Small intestine (tissue), 7 donors: ENCODE data around the gene MTHFD1L. TPM values are rescaled to one million over a fixed set of nuclear protein-coding genes. Genes with fewer than 3 reads are reported as not detected.
A peak's percentile ranks its signal among the peaks of the same experiment; 100 is the strongest.

Experiments
- DNase-seq, 2 donors: peaks; one replicate each; pipeline versions ENCODE4 v3.0.0 to v3.0.0-alpha.2; 2013
- FAIRE-seq: peaks from 2 replicates; lab custom pipeline; 2012; peaks lifted over from hg19 to GRCh38; lab: Jason Lieb, UNC
- H3K27ac ChIP-seq, 3 donors: one replicate each; pipeline ENCODE4 v1.5.1; 2013; ENCODE audit warnings: low read length in 2 of 3, mild to moderate bottlenecking in 2 of 3, control low read depth in 1 of 3, inconsistent platforms in 1 of 3, low read depth in 1 of 3, moderate library complexity in 1 of 3
- H3K27me3 ChIP-seq, 3 donors: one replicate each; pipeline ENCODE4 v1.6.1; 2013; ENCODE audit warnings: low read length in 3 of 3, inconsistent platforms in 1 of 3; ENCODE audit not compliant: control insufficient read depth in 3 of 3, insufficient read depth in 3 of 3
- H3K36me3 ChIP-seq, 3 donors: one replicate each; pipeline ENCODE4 v1.6.1; 2013; ENCODE audit warnings: low read length in 3 of 3, inconsistent platforms in 1 of 3, low read depth in 1 of 3, mild to moderate bottlenecking in 1 of 3, moderate library complexity in 1 of 3; ENCODE audit not compliant: control insufficient read depth in 3 of 3, insufficient read depth in 2 of 3
- H3K4me1 ChIP-seq, 3 donors: one replicate each; pipeline ENCODE4 v1.6.1; 2013; ENCODE audit warnings: low read length in 2 of 3, inconsistent platforms in 1 of 3, low read depth in 1 of 3, mild to moderate bottlenecking in 1 of 3, moderate library complexity in 1 of 3; ENCODE audit not compliant: control insufficient read depth in 3 of 3, insufficient read depth in 2 of 3
- H3K4me3 ChIP-seq, 3 donors: one replicate each; pipeline ENCODE4 v1.5.1; 2013; ENCODE audit warnings: low read length in 3 of 3, control low read depth in 1 of 3, inconsistent platforms in 1 of 3, low read depth in 1 of 3, mild to moderate bottlenecking in 1 of 3, moderate library complexity in 1 of 3
- H3K9me3 ChIP-seq, 2 donors: one replicate each; pipeline ENCODE4 v1.6.1; 2013; ENCODE audit warnings: low read depth in 1 of 2, low read length in 1 of 2; ENCODE audit not compliant: control insufficient read depth in 2 of 2, insufficient read depth in 1 of 2
- WGBS, 3 donors: extraction: QIAGEN DNeasy Blood & Tissue Kit; methylation state at CpG; one replicate each; pipeline ENCODE4 v1.1.7; 2013; 5-methylcytosine and 5-hydroxymethylcytosine counted together
- polyA plus RNA-seq, 4 donors: library from polyadenylated mRNA; stranded (reverse) in 3 of 4; unstranded in 1 of 4; fragments of 200-250 nt in 3 of 4; fragments of 120-200 nt in 1 of 4; gene quantifications; one replicate each; pipeline versions ENCODE4 v1.2.1 to v1.2.3, GENCODE V29; 2013
- donor health status: healthy with polysubstance abuse.
- donor health status: control.
- donor health status: control.
- donor health status: Bipolar disorder and iron deficiency.
- donor health status: healthy.

Gene MTHFD1L
- polyA plus RNA-seq, 4 donors = 0.89 to 14.2 (median 4.7) TPM

DNA sequence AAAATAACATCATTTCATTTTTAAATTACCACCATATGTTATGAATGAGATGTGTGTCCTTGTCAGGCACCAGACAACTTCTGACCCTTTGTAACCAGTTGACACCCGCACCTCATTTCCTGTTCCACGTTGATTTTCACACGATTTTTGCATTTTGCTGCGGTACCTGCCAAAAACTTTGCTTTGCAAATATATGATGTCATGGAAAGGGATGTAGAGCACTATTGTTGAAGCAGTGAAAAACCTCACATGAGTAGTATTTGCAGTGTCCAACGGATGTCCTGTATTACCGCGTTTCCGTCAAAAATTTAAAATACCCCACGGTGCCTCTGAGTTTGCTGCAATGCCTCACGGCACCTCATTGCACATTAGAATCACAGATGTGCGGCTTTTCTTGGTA, 115.6 kb downstream of the MTHFD1L start:
- Histone ChIP-seq H3K4me1 (no peaks in the 10 kb centered on the region), H3K9me3 (no peaks in the 10 kb centered on the region), H3K36me3 (peaks cover 0 to 3% (median 0%) of the 10 kb centered on the region in 3 donors), H3K27ac (no peak overlapping the region), H3K4me3 (no peak overlapping the region), H3K27me3 (no peaks in the 10 kb centered on the region)
- WGBS, 3 donors = 74 to 86% (median 78%) methylated on average over 11 of the region's 11 CpGs
- no peak for FAIRE-seq
- DNase-seq = no peak

DNA sequence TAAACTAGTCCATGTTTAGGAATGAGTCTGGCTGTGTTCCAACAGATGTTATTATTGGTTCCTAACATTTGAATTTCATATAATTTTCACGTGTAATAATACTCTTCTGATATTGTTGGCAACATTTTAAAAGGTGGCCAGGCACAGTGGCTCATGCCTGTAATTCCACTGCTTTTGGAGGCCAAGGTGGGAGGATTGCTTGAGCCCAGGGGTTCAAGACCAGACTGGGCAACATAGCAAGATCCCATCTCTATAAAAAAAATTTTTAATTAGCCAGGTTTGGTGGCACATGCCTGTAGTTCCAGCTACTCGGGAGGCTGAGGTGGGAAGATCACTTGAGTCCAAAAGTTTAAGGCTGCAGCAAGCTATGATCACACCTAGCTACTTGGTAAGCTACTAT, 116.2 kb downstream of the MTHFD1L start:
- Histone ChIP-seq H3K9me3 (no peaks in the 10 kb centered on the region), H3K4me3 (no peak overlapping the region), H3K36me3 (peaks cover 0 to 3% (median 0%) of the 10 kb centered on the region in 3 donors), H3K27ac (no peak overlapping the region), H3K4me1 (no peaks in the 10 kb centered on the region), H3K27me3 (no peaks in the 10 kb centered on the region)
- DNase-seq (no peak), FAIRE-seq (no peak)
- WGBS, 3 donors = 85 to 91% (median 88%) methylated on average over 2 of the region's 2 CpGs

DNA sequence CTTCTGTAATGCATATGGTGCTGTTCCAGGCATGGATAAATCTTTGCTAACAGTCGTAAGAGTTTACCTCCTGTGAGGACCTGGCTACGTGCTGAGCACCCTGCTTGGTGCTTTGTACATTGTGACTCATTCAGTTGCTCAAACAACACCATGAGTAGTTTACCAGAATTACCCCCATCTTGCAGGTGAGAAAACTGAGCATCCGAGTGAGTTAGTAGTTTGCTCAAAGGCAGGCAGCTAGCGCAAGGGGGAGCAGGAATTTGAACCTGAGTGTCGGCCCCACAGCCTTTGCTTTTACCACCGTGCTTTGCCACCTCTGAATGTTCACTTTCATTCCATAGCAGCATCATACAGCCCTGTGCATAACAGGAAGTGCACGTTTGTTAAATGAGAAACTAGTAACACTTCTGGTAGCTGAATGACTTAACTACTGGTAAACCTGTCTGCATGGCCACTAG, 121.9 kb downstream of the MTHFD1L start:
- no peaks in the 10 kb centered on the region for H3K27me3 ChIP-seq
- peak overlapping the region in 1 of 3 donors; percentile 28 for H3K27ac ChIP-seq
- H3K9me3 ChIP-seq = no peaks in the 10 kb centered on the region
- 68 to 83% (median 74%) methylated on average over 7 of the region's 7 CpGs for WGBS, 3 donors
- peaks cover 0 to 3% (median 0%) of the 10 kb centered on the region in 3 donors for H3K36me3 ChIP-seq
- H3K4me3 ChIP-seq = no peak overlapping the region
- no peak for FAIRE-seq
- no peaks in the 10 kb centered on the region for H3K4me1 ChIP-seq
- no peak for DNase-seq

DNA sequence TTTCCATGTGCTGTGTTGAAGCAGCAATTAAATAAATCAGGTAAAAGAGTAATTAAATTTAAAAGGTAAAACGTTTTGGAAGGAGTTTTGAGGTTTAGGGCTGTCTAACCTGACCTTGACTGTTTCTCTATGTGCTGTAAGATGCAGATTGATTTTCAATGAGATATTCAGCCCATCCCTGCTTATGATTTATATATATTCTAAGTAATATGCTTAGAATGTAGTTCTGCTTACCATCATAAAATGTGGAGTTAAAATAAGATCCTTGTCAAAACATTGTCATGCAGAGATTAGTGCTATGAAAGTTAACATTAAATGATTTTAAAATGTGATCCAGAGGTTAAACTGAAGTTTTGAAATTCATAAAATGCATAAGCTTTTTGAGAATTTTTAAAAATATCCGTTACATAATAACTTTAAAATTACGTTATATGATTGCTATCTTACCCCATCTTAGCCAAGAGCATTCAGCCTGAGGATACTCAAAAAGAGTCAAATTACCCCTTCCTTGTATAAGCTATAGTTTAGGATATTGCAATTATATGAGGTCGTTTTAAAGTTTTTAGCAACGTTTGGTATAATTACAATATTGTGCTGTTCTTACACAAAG, 122.5 kb downstream of the MTHFD1L start:
- FAIRE-seq (no peak), DNase-seq (no peak)
- H3K36me3 ChIP-seq = peaks cover 0 to 3% (median 0%) of the 10 kb centered on the region in 3 donors

DNA sequence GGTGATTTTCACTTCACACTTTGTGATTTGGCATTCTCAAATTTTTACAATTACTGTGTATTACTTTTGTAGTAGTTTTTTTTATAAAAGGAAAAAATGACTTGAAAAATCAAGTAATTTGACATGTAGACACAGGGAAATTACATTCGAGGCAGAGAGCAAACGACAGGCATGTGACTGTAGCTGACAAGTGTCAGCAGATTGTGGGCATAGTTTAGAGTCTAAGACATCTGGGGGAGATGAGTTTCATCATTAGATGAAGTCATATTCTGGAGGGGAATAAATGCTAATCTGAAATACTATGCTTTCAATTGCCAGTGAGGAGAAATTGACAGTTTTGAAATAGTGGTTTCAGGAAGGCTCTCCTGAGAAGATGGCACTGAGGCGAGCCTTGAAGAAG, 126.0 kb downstream of the MTHFD1L start:
- no peak for FAIRE-seq
- WGBS, 3 donors = 56 to 70% (median 57%) methylated on average over 3 of the region's 3 CpGs
- Histone ChIP-seq H3K27ac (no peak overlapping the region), H3K27me3 (no peaks in the 10 kb centered on the region), H3K4me3 (no peak overlapping the region), H3K36me3 (no peaks in the 10 kb centered on the region), H3K4me1 (no peaks in the 10 kb centered on the region), H3K9me3 (peaks cover 0 to 3% of the 10 kb centered on the region in 2 donors)
- DNase-seq = no peak

More for the DNA sequence above, 122.5 kb downstream of the MTHFD1L start:
- no peaks in the 10 kb centered on the region for H3K4me1 ChIP-seq
- no peaks in the 10 kb centered on the region for H3K9me3 ChIP-seq
- H3K27ac ChIP-seq = no peak overlapping the region
- H3K27me3 ChIP-seq = no peaks in the 10 kb centered on the region
- no peak overlapping the region for H3K4me3 ChIP-seq
- WGBS, 3 donors = 72 to 79% (median 76%) methylated on average over 5 of the region's 5 CpGs

DNA sequence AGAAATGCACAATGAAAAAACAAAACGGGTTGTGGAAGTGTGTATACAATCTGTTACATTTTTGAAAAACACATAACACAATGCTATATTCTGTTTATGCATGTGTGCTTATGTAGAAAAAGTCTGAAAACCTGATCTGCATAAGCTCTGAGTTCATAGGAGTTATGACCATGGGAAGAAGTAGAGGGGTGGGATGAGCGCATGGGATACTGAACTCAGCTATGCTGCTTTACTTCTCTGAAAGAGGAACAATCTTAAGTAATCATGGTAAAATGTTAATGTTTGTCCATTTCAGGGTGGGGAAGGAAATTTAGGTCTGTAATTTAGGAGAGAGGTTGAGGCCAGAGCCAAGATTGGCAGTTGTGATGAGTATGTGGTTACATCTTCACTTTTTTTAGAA, 126.8 kb downstream of the MTHFD1L start:
- no peaks in the 10 kb centered on the region for H3K36me3 ChIP-seq
- WGBS, 3 donors = 92 to 97% (median 92%) methylated on average over 2 of the region's 2 CpGs
- H3K27ac ChIP-seq = no peak overlapping the region
- no peaks in the 10 kb centered on the region for H3K4me1 ChIP-seq
- H3K9me3 ChIP-seq = peaks cover 0 to 3% of the 10 kb centered on the region in 2 donors
- H3K27me3 ChIP-seq = no peaks in the 10 kb centered on the region
- no peak overlapping the region for H3K4me3 ChIP-seq
- DNase-seq = no peak
- FAIRE-seq = no peak

DNA sequence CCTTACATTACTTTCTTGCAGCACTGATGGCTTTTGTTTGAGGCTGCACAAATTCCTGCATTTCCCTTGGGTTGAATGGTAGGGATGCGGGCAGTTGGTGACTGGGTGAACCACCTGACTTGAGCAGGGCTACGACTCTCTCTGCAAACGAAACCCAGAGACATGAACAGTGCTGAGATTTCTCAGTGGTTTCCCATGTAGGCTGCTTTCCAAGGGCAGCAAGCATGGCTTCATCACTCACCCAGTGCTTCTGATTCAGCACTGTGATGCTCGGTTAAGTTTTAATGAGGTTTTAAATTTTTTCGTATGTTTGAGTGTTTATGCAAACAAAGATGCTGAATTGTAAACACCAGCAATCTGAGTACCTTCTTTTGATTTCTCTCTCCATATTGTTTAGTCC, 127.2 kb downstream of the MTHFD1L start:
- Histone ChIP-seq H3K36me3 (no peaks in the 10 kb centered on the region), H3K27ac (no peak overlapping the region), H3K4me3 (no peak overlapping the region), H3K4me1 (no peaks in the 10 kb centered on the region), H3K27me3 (no peaks in the 10 kb centered on the region), H3K9me3 (peaks cover 0 to 3% of the 10 kb centered on the region in 2 donors)
- no peak for DNase-seq
- FAIRE-seq = no peak
- WGBS, 3 donors = 71 to 88% (median 86%) methylated on average over 5 of the region's 5 CpGs

DNA sequence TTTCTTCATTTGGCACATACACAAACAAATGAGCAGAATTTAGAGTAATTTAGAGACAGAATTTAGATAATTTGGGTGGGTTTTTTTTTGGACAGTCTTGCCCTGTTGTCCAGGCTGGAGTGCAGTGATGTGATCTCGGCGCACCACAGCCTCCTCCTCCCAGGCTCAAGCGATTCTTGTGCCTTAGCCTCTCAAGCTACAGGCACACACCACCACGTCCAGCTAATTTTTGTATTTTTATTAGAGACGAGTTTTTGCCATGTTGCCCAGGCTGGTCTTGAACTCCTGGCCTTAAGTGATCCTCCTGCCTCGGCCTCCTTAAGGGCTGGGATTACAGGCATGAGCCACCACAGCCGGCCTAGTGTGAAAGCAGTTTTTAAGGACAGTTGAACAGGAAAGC, 127.8 kb downstream of the MTHFD1L start:
- no peak for FAIRE-seq
- 87 to 94% (median 90%) methylated on average over 7 of the region's 7 CpGs for WGBS, 3 donors

DNA sequence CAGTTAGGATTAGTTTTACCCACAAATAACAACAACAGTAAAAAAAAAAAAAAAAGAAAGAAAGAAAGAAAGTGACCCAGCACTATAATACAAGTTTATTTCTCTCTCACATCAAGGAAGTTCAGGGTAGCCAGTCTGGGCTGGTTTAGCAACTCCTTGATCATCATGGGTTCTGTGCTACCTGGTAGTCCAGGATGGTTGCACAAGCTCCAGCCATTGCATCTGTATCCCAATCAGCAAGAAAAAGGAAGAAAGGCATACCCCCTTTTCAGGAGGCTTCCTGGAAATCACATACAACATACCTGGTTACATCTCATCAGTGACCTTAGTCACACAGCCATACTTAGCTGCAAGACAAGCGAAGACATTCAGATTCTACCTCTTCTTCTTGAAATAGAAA, 128.5 kb downstream of the MTHFD1L start:
- no peak for FAIRE-seq
- no peaks in the 10 kb centered on the region for H3K27me3 ChIP-seq
- H3K4me3 ChIP-seq = no peak overlapping the region
- H3K27ac ChIP-seq = no peak overlapping the region
- peaks cover 0 to 3% of the 10 kb centered on the region in 2 donors for H3K9me3 ChIP-seq
- H3K36me3 ChIP-seq = no peaks in the 10 kb centered on the region
- DNase-seq = no peak
- H3K4me1 ChIP-seq = no peaks in the 10 kb centered on the region
- 95 to 99% (median 96%) methylated on average over 1 of the region's 1 CpG for WGBS, 3 donors

More for the DNA sequence above, 127.8 kb downstream of the MTHFD1L start:
- Histone ChIP-seq H3K4me1 (no peaks in the 10 kb centered on the region), H3K36me3 (no peaks in the 10 kb centered on the region), H3K27me3 (no peaks in the 10 kb centered on the region), H3K27ac (no peak overlapping the region), H3K9me3 (peaks cover 0 to 3% of the 10 kb centered on the region in 2 donors), H3K4me3 (no peak overlapping the region)
- no peak for DNase-seq
